OCI-LY3 (cell line): ENCODE data around the gene ARL2BP.

Experiments
- EZH2phosphoT487 ChIP-seq: fragments of 200-600 bp; shearing (Covaris generic); IDR thresholded peaks from 2 replicates; pipeline ENCODE4 v1.6.1; 2018; ENCODE audit warnings: antibody characterized with exemption, mixed run types, low read depth
- TF ChIP-seq, protein P1 (sequence below): fragments of 200-600, 300-600 bp; sonication (generic); IDR thresholded peaks from 2 replicates; pipeline ENCODE4 v1.5.1; 2014; ENCODE audit warnings: antibody characterized with exemption, low read length, low read depth

DNA sequence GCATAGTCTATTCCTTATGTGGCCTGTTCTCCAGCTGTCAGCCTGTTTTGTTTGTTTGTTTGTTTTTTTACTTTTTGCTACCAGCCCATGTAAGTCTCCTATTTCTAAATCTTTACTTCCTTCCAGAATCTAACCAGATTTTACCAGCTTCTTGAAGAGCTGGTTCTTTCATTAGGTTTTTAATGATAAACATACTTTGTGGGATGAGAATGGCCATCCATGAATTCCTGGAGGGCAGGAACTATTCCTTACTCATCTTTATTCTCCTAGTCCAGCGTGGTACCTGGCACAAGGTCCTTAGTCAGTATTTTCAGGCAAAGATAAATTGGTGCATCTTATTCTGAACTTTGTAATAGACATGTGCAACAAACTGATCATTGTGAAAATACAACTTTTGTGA lies 41.6 kb upstream of the ARL2BP start:
- TF ChIP-seq, protein P1, sequence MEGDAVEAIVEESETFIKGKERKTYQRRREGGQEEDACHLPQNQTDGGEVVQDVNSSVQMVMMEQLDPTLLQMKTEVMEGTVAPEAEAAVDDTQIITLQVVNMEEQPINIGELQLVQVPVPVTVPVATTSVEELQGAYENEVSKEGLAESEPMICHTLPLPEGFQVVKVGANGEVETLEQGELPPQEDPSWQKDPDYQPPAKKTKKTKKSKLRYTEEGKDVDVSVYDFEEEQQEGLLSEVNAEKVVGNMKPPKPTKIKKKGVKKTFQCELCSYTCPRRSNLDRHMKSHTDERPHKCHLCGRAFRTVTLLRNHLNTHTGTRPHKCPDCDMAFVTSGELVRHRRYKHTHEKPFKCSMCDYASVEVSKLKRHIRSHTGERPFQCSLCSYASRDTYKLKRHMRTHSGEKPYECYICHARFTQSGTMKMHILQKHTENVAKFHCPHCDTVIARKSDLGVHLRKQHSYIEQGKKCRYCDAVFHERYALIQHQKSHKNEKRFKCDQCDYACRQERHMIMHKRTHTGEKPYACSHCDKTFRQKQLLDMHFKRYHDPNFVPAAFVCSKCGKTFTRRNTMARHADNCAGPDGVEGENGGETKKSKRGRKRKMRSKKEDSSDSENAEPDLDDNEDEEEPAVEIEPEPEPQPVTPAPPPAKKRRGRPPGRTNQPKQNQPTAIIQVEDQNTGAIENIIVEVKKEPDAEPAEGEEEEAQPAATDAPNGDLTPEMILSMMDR: no peak
- no peak for TF ChIP-seq EZH2phosphoT487
